SKM-1 treated with dmso at 0.1 percent for 144 hours (cell line): ENCODE data around the gene WDFY1.

Experiments
- DNase-seq: peaks from one replicate; lab custom pipeline; 2025; ENCODE audit not compliant: unreplicated experiment; lab: John Stamatoyannopoulos, UW

Gene WDFY1

GRCh38 chr2:223860809-223861738 is 84.1 kb downstream of the WDFY1 start:
- DNase-seq = no peak

GRCh38 chr2:223859070-223859469 is 86.1 kb downstream of the WDFY1 start:
- no peak for DNase-seq

- peak; percentile 32 for DNase-seq
Measured at GRCh38 chr2:223856584-223856983, 88.6 kb downstream of the WDFY1 start.

- no peak for DNase-seq
Measured at GRCh38 chr2:223856021-223856420, 89.1 kb downstream of the WDFY1 start.

- no peak for DNase-seq
Measured at GRCh38 chr2:223855426-223855825, 89.7 kb downstream of the WDFY1 start.

- no peak for DNase-seq
Measured at GRCh38 chr2:223854741-223855140, 90.4 kb downstream of the WDFY1 start.

GRCh38 chr2:223853425-223853837 is 91.7 kb downstream of the WDFY1 start:
- DNase-seq = no peak

GRCh38 chr2:223852281-223852795 is 92.8 kb downstream of the WDFY1 start:
- no peak for DNase-seq

GRCh38 chr2:223847410-223847809 is 97.7 kb downstream of the WDFY1 start:
- DNase-seq = no peak

GRCh38 chr2:223846515-223846914 is 98.6 kb downstream of the WDFY1 start:
- no peak for DNase-seq

GRCh38 chr2:223841436-223842190 is 103.5 kb downstream of the WDFY1 start:
- DNase-seq = no peak

- DNase-seq = peak; percentile 52
Measured at GRCh38 chr2:223837287-223838061, 107.7 kb downstream of the WDFY1 start, which contains the start of gene AP1S3. Gene AP1S3, minus strand, starts transcription at chr2:223837582. Its CDS starts 132 bp downstream, at chr2:223837450.

- DNase-seq = peak; percentile 32
Measured at GRCh38 chr2:223835701-223836532, 109.2 kb downstream of the WDFY1 start.

- no peak for DNase-seq
Measured at GRCh38 chr2:223834431-223834830, 110.7 kb downstream of the WDFY1 start.

- no peak for DNase-seq
Measured at GRCh38 chr2:223832241-223832903, 112.8 kb downstream of the WDFY1 start.

- DNase-seq = no peak
Measured at GRCh38 chr2:223829128-223829527, 116.0 kb downstream of the WDFY1 start.

GRCh38 chr2:223828314-223828713 is 116.8 kb downstream of the WDFY1 start:
- no peak for DNase-seq

GRCh38 chr2:223826995-223827394 is 118.1 kb downstream of the WDFY1 start:
- DNase-seq = no peak
